ENCODE results near the gene PANK2.

GRCh38 chr20:3916364-3916763, 27.2 kb downstream of the PANK2 start:
- TF ChIP-seq, protein P1, sequence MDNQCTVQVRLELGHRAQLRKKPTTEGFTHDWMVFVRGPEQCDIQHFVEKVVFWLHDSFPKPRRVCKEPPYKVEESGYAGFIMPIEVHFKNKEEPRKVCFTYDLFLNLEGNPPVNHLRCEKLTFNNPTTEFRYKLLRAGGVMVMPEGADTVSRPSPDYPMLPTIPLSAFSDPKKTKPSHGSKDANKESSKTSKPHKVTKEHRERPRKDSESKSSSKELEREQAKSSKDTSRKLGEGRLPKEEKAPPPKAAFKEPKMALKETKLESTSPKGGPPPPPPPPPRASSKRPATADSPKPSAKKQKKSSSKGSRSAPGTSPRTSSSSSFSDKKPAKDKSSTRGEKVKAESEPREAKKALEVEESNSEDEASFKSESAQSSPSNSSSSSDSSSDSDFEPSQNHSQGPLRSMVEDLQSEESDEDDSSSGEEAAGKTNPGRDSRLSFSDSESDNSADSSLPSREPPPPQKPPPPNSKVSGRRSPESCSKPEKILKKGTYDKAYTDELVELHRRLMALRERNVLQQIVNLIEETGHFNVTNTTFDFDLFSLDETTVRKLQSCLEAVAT (IDR thresholded peaks at IDR 0.05) = no peak
- TF ChIP-seq CTCF (IDR thresholded peaks at IDR 0.05 in 2 of 3, conservative IDR thresholded peaks at IDR 0.05 in 1 of 3; ENCODE audit: control insufficient read depth in 2 of 3, extremely low read depth in 1 of 3, insufficient read depth in 1 of 3, low read depth in 3 of 3, low read length in 3 of 3) (no peak), FOXM1 (IDR thresholded peaks at IDR 0.05; ENCODE audit: low read depth, low read length) (no peak), SIN3A (IDR thresholded peaks at IDR 0.05; ENCODE audit: low read depth, low read length) (no peak), EZH2 (IDR thresholded peaks at IDR 0.05; ENCODE audit: borderline replicate concordance, control insufficient read depth, low read depth, low read length) (no peak), POLR2A (IDR thresholded peaks at IDR 0.05; ENCODE audit: low read depth, low read length) (no peak), BCL11A (IDR thresholded peaks at IDR 0.05; ENCODE audit: low read depth, low read length) (no peak), CHD2 (IDR thresholded peaks at IDR 0.05; ENCODE audit: borderline replicate concordance, low read depth, low read length) (no peak), STAT3 (IDR thresholded peaks at IDR 0.05; ENCODE audit: low read depth, low read length) (no peak), MAX (IDR thresholded peaks at IDR 0.05; ENCODE audit: low read depth, low read length) (no peak), ATF7 (IDR thresholded peaks at IDR 0.05; ENCODE audit: low read depth) (no peak), BHLHE40 (IDR thresholded peaks at IDR 0.05; ENCODE audit: borderline replicate concordance in 1 of 2, low read depth in 2 of 2, low read length in 1 of 2) (no peak)
- TF ChIP-seq, protein P2, sequence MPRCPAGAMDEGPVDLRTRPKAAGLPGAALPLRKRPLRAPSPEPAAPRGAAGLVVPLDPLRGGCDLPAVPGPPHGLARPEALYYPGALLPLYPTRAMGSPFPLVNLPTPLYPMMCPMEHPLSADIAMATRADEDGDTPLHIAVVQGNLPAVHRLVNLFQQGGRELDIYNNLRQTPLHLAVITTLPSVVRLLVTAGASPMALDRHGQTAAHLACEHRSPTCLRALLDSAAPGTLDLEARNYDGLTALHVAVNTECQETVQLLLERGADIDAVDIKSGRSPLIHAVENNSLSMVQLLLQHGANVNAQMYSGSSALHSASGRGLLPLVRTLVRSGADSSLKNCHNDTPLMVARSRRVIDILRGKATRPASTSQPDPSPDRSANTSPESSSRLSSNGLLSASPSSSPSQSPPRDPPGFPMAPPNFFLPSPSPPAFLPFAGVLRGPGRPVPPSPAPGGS (IDR thresholded peaks at IDR 0.05; ENCODE audit: borderline replicate concordance, insufficient read depth, low read depth, low read length, poor library complexity, severe bottlenecking) = no peak
- TF ChIP-seq, protein P3, sequence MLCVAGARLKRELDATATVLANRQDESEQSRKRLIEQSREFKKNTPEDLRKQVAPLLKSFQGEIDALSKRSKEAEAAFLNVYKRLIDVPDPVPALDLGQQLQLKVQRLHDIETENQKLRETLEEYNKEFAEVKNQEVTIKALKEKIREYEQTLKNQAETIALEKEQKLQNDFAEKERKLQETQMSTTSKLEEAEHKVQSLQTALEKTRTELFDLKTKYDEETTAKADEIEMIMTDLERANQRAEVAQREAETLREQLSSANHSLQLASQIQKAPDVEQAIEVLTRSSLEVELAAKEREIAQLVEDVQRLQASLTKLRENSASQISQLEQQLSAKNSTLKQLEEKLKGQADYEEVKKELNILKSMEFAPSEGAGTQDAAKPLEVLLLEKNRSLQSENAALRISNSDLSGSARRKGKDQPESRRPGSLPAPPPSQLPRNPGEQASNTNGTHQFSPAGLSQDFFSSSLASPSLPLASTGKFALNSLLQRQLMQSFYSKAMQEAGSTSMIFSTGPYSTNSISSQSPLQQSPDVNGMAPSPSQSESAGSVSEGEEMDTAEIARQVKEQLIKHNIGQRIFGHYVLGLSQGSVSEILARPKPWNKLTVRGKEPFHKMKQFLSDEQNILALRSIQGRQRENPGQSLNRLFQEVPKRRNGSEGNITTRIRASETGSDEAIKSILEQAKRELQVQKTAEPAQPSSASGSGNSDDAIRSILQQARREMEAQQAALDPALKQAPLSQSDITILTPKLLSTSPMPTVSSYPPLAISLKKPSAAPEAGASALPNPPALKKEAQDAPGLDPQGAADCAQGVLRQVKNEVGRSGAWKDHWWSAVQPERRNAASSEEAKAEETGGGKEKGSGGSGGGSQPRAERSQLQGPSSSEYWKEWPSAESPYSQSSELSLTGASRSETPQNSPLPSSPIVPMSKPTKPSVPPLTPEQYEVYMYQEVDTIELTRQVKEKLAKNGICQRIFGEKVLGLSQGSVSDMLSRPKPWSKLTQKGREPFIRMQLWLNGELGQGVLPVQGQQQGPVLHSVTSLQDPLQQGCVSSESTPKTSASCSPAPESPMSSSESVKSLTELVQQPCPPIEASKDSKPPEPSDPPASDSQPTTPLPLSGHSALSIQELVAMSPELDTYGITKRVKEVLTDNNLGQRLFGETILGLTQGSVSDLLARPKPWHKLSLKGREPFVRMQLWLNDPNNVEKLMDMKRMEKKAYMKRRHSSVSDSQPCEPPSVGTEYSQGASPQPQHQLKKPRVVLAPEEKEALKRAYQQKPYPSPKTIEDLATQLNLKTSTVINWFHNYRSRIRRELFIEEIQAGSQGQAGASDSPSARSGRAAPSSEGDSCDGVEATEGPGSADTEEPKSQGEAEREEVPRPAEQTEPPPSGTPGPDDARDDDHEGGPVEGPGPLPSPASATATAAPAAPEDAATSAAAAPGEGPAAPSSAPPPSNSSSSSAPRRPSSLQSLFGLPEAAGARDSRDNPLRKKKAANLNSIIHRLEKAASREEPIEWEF (IDR thresholded peaks at IDR 0.05; ENCODE audit: insufficient replicate concordance, low read depth, low read length) = no peak

Data from GM12878 (cell line).